ENCODE measurements around the gene ZNF275. TPM values are rescaled to one million over a fixed set of nuclear protein-coding genes. Genes with fewer than 3 reads are reported as not detected.

Gene ZNF275
- total RNA-seq, 1 experiment from 2014 or later: 9.8 TPM

DNA sequence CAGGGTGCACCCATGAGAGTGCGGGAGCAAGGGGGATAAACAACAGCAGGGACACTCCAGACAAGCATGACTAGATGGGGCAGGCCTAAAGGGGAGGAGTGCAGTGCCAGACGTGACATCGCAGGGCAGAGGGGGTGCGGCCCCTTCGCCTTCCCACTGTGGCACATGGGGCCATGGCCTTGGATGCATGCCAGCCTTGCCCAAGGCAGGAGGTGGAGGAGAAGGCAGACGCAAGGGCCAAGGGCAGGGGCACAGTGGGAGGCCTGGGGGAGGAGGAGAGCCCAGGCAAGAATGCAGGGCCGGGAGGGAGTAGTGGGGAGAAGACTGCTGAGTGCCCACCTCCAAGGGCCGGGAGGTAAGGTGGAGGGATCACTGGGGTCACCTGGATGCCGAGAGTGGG is 45.6 kb downstream of the ZNF275 start (continued):
- TF ChIP-seq NFATC4 (CRISPR knock-in tag; IDR thresholded peaks at IDR 0.05) (no peak), ZNF512 (CRISPR knock-in tag; IDR thresholded peaks at IDR 0.05; ENCODE audit: borderline replicate concordance) (no peak)

DNA sequence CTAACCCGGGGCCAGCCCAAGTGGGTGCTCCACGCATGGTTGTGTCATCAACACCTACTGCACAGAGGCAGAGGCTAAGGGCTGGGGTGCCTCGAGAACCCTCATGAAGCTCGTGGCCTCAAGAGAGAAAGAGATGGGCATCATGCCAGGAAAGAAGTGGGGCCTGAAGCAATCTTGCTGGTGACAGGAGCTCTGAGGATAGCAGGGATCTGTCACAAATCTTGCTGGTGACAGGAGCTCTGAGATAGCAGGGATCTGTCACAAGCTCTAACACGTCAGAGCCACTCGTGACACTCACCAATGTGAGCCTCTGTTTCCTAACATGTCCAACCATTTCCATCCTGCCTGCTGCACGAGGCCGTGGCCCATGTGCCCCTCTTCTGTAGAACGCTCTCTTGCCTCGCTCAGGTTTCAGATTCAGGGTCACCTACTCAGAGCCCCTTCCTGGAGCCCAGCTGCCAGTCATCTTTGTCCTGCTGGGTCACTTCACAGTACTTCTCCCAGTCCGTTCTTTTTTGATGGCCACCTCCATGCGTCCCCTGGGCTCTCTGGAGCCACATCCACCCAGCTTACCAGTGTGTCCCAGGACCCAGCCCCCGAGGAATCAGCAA is 46.1 kb downstream of the ZNF275 start:
- peaks cover 11% of the 10 kb centered on the region for H3K9me3 Mint-ChIP-seq
- H3K27ac Mint-ChIP-seq: no peak overlapping the region
- POLR2A ChIA-PET: no interaction called here
- no peaks in the 10 kb centered on the region for H3K27me3 Mint-ChIP-seq (ENCODE audit: low read depth)
- ATAC-seq: no peak
- H3K36me3 Mint-ChIP-seq: no peaks in the 10 kb centered on the region
- CTCF ChIA-PET: interaction anchor here (0.8 kb wide), 1 partner anchor 81 kb away, joined by 3 read pairs; no protein-coding TSS in a partner anchor
- TF ChIP-seq, protein P1, sequence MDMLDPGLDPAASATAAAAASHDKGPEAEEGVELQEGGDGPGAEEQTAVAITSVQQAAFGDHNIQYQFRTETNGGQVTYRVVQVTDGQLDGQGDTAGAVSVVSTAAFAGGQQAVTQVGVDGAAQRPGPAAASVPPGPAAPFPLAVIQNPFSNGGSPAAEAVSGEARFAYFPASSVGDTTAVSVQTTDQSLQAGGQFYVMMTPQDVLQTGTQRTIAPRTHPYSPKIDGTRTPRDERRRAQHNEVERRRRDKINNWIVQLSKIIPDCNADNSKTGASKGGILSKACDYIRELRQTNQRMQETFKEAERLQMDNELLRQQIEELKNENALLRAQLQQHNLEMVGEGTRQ (CRISPR knock-in tag; IDR thresholded peaks at IDR 0.05): no peak
- no peak for TF ChIP-seq NR1H2 (CRISPR knock-in tag; IDR thresholded peaks at IDR 0.05)
- H3K4me1 Mint-ChIP-seq: no peaks in the 10 kb centered on the region
- no peak for DNase-seq (ENCODE audit: low spot score)
- no peak overlapping the region for H3K4me3 Mint-ChIP-seq

DNA sequence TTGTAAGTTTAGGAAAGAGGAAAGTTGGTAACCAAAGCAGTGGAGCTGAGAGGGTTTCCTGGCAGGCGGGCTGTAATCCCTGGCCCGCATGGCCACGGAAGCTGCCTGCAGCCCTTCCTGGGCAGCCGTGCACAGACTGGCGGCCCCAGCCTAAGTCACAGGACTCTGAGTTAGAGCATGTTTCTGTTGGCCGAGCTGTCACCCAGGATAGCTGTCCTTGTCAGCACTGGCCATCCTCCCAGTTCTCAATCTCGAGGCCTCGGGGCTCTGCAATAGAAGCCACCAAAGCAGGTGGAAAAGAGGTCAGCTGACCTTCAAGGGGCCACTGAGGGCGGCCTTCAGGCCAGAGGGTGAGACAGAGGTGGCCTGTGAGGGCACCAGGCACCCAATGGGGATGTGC is 46.7 kb downstream of the ZNF275 start:
- Mint-ChIP-seq H3K4me3 (no peak overlapping the region), H3K27ac (no peak overlapping the region), H3K4me1 (no peaks in the 10 kb centered on the region), H3K36me3 (no peaks in the 10 kb centered on the region), H3K27me3 (ENCODE audit: low read depth) (no peaks in the 10 kb centered on the region), H3K9me3 (peaks cover 11% of the 10 kb centered on the region)
- ChIA-PET POLR2A (no interaction called here), CTCF (interaction anchor here (0.8 kb wide), 1 partner anchor 80 kb away, joined by 3 read pairs; no protein-coding TSS in a partner anchor)
- no peak for ATAC-seq
- TF ChIP-seq ATF1 (CRISPR knock-in tag; IDR thresholded peaks at IDR 0.05) (no peak), ZNF532 (CRISPR knock-in tag; IDR thresholded peaks at IDR 0.05; ENCODE audit: borderline replicate concordance) (no peak), FOXP1 (CRISPR knock-in tag; IDR thresholded peaks at IDR 0.05; ENCODE audit: borderline replicate concordance) (no peak), ZNF121 (CRISPR knock-in tag; IDR thresholded peaks at IDR 0.05) (no peak), NR1H2 (CRISPR knock-in tag; IDR thresholded peaks at IDR 0.05) (no peak), EMX1 (CRISPR knock-in tag; IDR thresholded peaks at IDR 0.05) (no peak), TEAD4 (CRISPR knock-in tag; IDR thresholded peaks at IDR 0.05) (no peak), FOXJ3 (CRISPR knock-in tag; IDR thresholded peaks at IDR 0.05; ENCODE audit: borderline replicate concordance) (no peak), JUN (CRISPR knock-in tag; IDR thresholded peaks at IDR 0.05) (no peak), NR2C2 (CRISPR knock-in tag; IDR thresholded peaks at IDR 0.05) (no peak), MXD4 (CRISPR knock-in tag; IDR thresholded peaks at IDR 0.05; ENCODE audit: borderline replicate concordance) (no peak)
- TF ChIP-seq, protein P2, sequence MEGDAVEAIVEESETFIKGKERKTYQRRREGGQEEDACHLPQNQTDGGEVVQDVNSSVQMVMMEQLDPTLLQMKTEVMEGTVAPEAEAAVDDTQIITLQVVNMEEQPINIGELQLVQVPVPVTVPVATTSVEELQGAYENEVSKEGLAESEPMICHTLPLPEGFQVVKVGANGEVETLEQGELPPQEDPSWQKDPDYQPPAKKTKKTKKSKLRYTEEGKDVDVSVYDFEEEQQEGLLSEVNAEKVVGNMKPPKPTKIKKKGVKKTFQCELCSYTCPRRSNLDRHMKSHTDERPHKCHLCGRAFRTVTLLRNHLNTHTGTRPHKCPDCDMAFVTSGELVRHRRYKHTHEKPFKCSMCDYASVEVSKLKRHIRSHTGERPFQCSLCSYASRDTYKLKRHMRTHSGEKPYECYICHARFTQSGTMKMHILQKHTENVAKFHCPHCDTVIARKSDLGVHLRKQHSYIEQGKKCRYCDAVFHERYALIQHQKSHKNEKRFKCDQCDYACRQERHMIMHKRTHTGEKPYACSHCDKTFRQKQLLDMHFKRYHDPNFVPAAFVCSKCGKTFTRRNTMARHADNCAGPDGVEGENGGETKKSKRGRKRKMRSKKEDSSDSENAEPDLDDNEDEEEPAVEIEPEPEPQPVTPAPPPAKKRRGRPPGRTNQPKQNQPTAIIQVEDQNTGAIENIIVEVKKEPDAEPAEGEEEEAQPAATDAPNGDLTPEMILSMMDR (IDR thresholded peaks at IDR 0.05): no peak
- TF ChIP-seq, protein P3, sequence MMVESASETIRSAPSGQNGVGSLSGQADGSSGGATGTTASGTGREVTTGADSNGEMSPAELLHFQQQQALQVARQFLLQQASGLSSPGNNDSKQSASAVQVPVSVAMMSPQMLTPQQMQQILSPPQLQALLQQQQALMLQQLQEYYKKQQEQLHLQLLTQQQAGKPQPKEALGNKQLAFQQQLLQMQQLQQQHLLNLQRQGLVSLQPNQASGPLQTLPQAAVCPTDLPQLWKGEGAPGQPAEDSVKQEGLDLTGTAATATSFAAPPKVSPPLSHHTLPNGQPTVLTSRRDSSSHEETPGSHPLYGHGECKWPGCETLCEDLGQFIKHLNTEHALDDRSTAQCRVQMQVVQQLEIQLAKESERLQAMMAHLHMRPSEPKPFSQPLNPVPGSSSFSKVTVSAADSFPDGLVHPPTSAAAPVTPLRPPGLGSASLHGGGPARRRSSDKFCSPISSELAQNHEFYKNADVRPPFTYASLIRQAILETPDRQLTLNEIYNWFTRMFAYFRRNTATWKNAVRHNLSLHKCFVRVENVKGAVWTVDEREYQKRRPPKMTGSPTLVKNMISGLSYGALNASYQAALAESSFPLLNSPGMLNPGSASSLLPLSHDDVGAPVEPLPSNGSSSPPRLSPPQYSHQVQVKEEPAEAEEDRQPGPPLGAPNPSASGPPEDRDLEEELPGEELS (CRISPR knock-in tag; IDR thresholded peaks at IDR 0.05): no peak
- TF ChIP-seq, protein P4, sequence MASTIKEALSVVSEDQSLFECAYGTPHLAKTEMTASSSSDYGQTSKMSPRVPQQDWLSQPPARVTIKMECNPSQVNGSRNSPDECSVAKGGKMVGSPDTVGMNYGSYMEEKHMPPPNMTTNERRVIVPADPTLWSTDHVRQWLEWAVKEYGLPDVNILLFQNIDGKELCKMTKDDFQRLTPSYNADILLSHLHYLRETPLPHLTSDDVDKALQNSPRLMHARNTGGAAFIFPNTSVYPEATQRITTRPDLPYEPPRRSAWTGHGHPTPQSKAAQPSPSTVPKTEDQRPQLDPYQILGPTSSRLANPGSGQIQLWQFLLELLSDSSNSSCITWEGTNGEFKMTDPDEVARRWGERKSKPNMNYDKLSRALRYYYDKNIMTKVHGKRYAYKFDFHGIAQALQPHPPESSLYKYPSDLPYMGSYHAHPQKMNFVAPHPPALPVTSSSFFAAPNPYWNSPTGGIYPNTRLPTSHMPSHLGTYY (CRISPR knock-in tag; IDR thresholded peaks at IDR 0.05): no peak
- no peak for DNase-seq (ENCODE audit: low spot score)

Data from WTC11 (cell line).